ENCODE data around the gene C16orf78. TPM values are rescaled to one million over a fixed set of nuclear protein-coding genes. Genes with fewer than 3 reads are reported as not detected.

Gene C16orf78
- total and polyA plus RNA-seq, 5 experiments from 2014 or later: not detected

Other genes with a start within 250 kb of the C16orf78 start
- not detected for gene CBLN1, start 92.0 kb upstream of the C16orf78 start, total RNA-seq
- gene CBLN1, start 92.0 kb upstream of the C16orf78 start, polyA plus RNA-seq: not detected

Data from naive thymus-derived CD8-positive, alpha-beta T cell (primary cell).